ENCODE results near the gene DAZAP2.

DAZAP2 gene, protein sequence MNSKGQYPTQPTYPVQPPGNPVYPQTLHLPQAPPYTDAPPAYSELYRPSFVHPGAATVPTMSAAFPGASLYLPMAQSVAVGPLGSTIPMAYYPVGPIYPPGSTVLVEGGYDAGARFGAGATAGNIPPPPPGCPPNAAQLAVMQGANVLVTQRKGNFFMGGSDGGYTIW

DNA sequence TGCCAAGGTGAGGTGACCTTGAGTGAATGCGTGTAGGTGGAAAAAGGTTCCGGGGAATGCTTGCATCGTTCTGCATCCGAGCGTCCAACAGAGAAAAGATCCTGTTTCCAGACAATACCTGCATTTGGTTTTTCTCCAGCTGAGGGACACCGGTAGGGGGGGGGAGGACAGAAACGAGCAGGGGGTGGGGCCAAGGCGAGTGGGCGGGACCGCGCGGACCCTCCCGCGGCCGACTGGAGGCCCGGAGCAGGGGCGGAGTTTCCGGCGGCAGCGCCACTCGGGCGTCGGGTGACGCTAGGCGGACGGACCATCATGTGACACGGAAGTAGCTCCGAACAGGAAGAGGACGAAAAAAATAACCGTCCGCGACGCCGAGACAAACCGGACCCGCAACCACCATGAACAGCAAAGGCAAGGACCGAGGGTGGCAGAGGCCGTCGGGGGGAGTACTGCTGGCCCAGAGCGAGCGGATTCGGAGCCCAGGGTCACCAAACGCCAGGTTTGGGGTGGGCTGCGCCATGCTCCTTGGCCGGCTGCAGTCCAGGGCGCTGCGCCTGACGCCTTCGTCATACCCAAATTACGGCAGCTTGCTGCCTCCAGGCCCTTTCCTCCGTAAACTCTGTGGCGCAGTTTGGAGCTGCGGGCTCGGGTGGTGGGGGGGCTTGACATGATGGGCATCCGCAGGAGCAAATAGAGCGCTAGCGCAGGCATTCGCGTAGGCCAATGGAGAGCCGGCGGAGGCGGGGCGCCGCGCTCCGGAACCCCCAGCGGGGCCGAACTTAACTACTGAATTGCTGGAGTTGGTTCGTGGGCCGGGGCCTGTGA, at the start of gene DAZAP2:
DAZAP2 (plus strand) TSS at position 317 of the 825 bp plus-strand sequence; CDS start at position 399, 82 bp downstream.
- DNase-seq: peak; percentile 83

DNA sequence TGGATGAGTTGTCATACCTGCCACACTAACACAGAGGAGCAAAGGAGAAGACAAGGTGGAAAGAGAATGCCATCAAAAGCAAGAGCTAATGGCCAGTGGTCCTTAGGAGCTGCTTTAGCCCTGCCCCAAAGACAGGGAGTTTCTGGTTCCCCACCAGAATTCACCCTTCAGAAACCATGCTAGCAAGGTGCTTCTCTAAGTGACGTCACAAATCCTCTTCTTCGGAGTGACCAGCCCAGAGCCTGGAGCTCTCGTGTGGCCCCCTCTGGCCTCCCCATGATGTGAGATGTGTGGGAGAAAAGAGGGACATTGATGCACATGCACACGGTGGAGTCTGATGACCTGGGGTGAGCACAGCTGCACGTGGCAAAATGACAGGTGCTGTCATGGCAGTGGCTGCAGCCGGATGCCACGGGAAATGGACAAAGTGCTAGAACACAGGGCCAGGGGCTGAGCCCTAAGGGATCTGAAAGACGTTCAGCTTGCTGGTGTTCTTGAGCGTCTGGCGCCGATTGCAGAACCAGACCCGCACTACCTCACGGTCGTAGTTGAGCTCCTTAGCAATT, 48.8 kb upstream of the DAZAP2 start:
- DNase-seq: no peak

DNA sequence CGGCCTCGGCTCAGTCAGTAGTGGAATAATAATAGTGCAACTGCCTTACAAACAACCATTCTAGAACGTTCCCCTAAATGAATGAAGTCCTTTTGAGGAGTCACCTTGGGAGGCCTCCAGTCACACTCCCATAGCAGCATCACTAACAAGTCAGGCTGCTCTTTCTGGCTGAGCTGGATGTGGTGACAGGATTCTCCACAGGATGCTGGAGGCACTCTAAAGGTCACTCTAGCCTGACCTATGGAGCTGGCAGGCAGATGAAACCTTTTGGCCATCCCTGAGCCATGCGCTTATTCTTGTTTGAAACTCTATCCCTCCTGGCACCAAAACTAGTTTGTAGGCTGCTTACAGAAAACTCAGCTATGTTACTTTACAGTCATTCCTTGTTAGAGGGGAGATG, 47.8 kb upstream of the DAZAP2 start:
- no peak for DNase-seq

DNA sequence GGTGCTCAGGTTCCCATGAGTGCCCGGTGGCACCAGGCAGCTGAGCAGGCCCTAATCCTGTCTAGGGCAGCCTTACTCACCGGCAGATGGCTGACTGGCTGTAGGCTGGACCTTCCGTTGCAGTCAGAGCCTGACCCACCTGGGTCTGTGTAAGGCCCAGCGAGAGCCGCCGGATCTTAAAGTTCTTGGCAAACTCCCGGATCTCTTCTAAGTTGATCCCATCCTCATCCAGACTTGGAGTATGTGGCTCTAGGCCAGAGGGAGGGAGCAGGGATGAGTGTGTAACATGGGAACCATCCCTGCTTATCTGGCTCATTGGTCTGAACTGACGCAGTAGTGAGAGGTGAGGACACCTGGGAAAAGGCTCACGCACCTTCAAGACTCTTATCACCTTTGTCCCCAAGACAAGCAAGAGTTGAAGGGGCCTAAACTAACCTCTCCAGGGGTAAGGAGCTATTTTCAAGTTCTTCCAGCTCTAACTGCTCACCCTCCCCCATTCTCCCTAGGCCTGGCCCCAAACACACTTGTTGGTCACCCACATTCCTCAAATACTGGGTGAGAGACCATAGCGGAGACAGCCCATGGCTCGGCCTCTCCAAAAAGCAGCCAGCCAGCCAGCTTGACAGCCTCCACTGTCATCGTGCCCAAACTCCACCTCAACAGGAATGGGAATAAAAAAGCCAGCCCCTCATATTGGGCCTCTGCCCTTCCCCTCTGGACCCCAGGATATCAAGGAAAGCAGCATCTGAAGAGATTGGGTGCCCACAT, 46.9 kb upstream of the DAZAP2 start:
- no peak for DNase-seq

DNA sequence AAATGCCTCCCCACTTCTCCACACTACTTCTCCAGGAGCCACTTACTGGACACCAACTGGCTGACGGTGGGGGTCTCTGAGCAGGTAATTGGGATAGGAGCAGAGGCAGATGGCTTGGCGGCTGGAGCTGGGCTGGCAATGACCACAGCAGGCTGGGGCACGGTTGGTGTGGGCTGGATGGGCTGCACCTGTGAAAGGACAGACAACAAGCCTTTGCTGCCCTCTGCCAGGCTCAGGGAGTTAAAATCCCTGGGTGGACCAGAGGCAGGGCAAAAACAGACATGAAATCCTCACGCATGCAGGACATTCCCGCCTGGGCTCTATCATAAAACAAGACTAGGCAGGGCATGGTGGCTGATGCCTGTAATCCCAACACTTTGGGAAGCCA, 46.3 kb upstream of the DAZAP2 start:
- DNase-seq: no peak

DNA sequence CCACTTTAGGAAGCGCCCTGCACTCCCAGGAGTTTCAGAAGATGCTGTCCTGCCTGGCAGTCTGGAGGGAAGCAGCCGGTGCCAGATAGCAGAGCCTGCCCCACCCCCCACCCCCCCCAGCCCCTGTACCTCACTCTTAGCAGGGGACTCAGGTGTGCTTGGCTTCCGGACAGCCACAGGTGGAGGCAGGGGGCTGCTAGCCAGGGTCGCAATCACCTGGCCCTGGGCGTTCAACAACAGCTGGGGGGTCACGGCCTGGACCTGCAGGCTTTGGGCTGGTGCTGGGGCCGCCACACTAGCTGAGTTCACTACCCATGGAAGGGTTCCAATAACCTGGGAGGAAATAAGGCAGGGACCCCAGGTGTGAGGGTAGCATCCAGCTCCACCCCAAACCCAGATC, 42.8 kb upstream of the DAZAP2 start:
- DNase-seq: no peak

DNA sequence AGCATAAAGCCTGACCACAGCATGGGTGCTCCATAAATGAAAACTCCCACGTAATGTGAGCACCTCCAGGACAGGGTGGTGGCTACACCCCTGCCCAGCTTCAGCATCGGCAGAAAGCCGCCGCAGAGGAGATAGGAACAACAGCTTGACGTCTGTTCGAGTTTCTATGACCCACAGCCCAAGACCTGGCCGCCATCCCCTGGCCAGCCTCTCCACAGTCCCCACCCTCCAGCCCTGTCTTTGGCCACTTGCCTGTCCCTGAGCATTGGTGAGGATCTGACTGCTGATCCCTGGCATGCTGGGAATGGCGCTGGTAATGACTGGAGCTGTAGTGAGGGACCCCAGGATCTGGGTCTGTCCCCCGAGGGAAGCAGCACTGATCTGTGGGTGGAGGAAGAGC, 42.1 kb upstream of the DAZAP2 start:
- DNase-seq: no peak

DNA sequence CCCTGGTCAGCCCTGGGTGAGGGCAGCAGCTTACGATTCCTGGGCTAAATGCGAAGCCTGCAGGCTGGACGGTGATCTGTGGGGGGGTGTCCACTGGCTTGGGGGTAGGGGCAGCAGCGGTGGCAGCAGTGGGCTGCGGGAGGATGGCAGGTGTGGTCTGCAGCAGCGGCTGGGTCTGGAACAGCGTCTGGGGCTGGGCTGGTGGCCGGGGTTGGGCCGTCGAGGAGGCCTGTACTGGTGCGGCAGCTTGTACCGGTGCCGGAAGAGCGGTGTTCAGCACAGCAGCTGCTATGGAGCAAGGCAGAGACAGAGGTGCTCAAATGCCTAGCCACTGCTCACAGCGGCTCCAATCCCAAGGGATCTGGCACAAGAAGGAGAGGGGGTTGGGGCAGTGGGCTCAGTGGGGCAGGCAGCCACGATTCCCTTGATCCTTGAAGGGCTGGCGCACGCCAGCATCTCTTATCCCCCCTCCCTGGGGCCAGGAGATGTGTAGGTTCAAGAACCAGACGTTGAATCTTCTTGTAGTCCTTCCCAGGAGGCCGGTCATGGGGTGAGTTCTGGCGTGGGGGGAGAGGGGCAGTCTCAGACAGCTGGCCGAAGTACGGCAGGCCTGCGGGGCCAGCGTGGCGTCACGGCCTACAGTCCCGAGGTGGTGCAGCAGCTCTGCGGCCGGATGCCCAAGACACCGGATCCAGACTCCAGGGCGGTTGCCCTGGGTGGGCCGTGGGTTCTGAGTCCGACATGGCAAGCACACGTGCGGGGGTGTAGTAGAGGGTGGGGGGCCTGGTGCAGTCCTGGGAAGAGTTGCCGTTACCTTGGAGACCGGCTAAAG, 40.7 kb upstream of the DAZAP2 start:
- DNase-seq: no peak

DNA sequence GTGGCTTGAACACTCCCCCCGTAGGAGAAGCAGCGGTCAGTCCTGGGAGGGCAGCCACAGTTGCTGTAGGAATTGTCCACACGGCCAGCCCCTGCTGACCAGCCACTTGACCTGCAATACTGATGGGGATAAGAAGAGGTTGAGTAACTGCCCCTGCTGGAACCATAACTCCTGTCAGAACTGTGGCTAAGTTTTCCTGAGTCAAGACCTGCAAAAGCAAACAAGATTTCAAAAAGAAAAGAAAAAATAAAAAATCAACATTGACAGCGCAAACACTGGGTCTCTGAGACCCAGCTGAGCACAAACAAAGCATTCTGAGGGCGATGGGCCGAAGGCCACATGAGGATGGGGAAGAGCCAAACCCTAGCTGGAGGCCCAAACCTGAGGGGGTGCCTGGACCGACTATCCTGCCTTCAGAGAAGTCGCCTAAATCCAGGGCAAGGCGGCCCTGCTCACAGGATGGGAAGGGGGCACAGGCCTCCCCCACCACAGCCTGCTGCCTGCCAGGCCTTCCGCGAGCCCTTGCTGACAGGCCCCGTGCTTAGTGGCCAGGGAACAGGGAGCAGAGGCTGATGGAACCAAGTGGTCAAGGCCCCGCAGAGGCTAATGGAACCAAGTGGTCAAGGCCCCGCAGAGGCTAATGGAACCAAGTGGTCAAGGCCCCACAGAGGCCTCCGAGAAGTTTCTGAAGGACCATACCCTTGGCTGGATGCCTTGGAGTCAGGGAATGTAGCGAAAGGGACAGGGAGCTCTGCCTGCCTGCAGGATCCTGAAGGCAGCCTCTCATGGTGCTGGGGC, 39.9 kb upstream of the DAZAP2 start:
- no peak for DNase-seq

DNA sequence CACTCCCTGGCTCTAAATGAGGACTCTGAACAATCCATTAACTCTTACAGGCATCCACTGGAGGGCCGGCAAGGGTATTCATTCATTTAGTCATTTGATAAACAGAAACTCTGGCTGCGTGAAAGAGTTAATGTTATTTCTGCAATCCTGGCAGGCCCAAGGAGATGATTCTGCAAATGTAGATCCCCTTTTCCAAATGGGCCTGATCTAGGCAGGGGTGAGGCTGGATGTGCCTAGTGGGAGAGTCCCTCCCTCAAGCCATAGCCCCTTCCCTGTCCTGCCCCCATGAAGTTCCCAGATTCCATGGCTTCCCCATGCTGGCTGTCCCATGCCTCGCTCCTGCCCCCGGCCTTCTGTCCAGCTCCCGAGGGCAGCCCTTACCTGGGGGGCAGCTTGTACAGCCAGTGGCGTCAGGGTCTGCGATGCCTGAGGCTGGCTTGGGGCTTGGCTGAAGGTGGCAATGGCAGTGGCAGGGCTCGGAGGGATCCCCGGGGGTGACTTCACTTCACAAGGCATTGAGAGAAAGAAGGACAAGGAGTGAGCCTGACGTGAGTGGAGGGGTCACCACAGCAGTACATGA, 39.2 kb upstream of the DAZAP2 start:
- no peak for DNase-seq

DNA sequence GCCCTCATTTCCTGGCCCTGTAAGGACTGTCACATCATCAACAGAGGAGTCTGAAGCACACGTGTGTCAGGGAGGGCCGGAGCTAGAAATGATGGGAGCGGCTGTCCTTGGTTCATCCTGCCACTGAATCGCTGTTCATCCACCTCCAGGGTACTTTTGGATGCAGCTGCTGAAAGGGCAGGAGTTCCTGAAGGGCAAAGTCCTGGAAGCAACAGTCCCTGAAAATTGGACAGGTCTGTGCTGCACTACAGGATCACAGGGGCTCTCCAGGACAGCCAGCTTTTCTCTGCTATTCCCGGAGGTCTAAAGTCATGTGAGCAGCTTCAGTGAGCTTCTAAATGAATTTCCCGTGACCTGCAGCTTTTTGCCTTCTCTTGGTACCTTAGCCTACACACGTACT, 38.5 kb upstream of the DAZAP2 start:
- DNase-seq: no peak

DNA sequence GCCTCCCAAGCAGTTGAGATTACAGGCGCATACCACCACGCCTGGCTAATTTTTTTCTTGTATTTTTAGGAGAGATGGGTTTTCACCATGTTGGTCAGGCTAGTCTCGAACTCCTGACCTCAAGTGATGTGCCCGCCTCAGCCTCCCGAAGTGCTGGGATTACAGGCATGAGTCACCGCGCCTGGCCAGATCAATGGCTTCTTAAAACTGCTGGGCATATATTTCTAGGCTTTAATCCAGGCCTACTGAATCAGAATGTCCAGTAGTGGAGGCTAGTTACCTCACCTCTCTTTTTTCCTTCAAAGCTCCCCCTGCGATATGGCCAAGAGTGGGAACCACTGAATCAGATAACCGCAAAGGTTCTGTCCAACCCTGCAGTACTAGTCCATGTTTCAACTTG, 37.8 kb upstream of the DAZAP2 start:
- DNase-seq: no peak

DNA sequence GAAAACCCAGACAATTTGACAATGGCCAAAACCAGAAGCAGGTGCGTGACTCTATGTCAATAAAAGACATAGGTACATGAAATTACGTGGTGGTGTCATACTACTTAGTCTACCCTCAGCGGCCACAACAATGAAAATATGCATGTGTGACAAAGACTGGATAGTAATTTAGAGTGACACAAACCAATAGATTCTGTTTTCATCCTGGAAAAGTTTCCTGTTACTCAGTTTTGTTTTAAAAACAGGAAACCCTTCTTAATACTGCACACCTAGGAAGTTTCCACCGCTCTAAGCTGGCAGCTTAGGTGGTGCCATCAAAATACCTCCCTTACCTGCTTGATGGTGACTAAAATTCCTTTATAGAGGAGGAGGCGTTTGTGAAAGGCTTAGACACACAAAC, 35.9 kb upstream of the DAZAP2 start:
- DNase-seq: no peak

DNA sequence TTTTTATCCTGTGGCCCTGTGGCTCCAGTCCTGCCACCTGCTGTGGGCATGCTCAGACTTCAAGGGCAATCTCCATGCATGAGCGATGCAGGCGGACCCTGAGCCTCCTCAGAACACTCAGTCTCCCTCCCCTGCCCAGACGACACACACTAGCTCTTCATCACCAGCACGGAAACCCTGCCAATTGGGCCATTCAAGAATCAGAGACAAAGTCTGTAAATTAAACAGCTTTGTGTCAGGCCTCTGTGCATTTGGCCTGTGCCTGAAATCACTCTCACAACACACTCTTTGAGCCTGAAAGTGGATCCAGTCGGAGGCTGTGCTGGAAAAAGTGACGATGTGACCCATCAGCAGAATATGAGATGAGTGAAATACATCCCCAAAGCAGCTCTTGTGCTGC, 33.3 kb upstream of the DAZAP2 start:
- DNase-seq: no peak

DNA sequence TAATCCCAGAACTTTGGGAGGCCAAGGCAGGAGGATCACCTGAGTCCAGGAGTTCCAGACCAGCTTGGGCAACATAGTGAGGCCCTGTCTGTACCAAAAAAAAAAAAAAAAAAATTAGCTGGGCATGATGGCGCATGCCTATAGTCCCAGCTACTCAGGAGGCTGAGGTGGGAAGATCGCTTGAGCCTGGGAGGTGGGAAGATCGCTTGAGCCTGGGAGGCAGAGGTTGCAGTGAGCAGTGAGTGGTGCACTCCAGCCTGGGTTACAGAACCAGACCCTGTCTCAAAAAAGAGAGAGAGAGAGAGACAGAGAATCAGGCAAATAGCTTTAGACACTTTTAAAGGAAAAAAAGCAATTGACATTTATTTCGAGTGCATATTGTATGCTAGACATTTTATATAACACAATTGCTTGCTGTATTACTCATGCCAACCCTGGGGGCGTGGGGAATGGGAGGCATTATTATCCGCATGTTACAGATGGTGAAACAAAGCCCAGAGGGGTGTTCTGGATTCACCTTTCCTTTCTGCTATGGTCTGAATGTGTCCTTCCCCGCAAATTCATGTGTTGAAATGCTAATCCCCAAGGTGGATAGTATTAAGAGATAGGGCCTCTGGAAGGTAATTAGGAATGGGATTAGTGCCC, 30.5 kb upstream of the DAZAP2 start:
- no peak for DNase-seq

DNA sequence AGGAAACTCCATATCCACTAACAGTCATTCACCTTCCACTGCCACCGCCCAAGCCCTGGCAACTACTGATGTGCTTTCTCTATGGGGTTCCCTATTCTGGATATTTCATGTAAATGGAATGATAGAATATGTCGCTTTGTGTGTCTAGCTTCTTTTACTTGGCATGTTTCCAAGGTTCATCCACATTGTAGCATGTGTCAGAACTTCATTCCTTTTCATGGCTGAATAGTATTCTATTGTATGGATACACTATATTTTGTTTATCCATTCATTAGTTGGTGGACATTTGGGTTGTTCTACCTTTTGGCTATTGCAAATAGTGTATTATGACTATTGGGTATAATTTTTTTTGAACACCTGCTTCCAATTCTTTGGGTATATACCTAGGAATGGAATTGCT, 29.4 kb upstream of the DAZAP2 start:
- DNase-seq: no peak

DNA sequence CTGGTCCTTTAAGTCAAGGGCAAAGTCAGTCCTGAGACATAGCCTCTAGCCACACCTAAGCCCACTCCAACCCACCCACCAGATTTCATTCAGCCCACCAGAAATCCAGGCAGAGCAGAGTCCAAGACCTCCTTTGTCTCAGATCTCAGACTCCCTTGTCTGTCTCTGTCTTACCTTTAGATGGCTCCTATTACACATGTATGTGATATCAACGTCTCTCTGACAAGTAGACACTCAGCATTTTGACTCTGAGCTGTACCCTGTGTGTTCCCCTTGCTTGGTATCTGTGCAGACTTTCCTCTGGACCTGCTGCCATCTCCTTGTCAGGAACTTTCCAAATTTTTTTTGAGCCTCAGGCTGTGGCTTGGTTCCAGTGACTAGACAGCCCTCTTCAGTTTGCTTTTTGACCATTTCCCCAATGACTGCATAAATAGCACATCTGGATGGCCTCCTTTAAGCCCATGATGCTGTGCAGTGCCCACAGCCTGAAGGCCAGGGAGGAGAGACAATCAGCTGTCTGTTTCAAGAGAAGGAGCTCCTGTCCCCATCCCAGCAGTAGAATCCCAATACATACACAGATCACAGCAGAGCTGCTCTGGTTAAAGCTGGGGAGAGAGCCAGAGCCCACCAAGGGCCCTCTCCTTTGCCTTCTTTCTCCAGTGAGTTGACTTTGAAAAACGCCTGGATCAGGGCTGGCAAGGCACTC, 27.8 kb upstream of the DAZAP2 start:
- no peak for DNase-seq

DNA sequence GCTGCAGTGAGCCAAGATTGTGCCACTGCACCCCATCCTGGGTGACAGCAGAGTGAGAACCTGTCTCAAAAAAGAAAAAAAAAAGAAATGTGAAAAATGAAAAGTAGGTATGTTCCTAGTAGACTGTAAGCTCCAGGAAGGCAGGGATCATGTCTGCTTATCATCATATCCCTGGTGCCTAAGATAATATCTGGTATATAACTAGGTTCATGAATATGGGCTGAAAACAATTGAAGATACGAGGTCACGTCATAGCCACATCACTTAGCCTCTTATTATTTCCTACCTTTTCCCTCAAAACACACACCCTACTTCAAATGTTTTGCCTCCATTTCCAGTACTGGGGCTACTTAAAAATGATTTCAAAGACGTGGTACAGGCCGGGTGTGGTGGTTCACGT, 23.7 kb upstream of the DAZAP2 start:
- DNase-seq: no peak

DNA sequence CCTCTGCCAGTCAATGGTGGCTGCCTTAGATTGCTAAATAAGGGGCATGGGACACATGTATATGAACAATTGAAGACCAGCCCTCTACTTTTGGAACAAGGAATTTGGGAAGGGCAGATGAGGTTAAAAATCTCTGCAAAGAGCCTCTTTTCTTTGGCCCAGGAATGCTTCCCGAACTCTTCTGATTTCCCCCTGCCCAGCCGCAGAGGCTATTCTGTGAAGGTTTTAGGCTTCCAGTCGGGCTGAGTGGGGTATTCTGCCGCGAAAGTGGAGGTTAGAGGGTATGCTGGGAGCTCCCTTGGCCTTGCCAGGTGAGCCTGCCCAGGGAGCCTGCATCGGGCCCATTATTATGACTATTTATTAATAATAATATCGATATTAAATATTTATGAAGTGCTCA, 22.0 kb upstream of the DAZAP2 start:
- DNase-seq: no peak

Data from NCI-H187 treated with DMSO at 0.1 percent for 48 hours (cell line).